NB4 (cell line): ENCODE measurements around the gene ASPHD2.

Source experiments
- DNase-seq: peaks from one replicate; pipeline ENCODE4 v3.0.0; 2010; ENCODE audit warnings: low read depth
- H3K4me3 ChIP-seq: one replicate; pipeline ENCODE4 v1.5.1; 2011; ENCODE audit warnings: mild to moderate bottlenecking, low read depth, low read length, moderate library complexity
- MAX ChIP-seq: IDR thresholded peaks from 2 replicates; pipeline ENCODE4 v1.6.1; 2011; ENCODE audit warnings: low read depth, low read length
- MYC ChIP-seq: IDR thresholded peaks from 2 replicates; pipeline ENCODE4 v1.6.1; 2011; ENCODE audit warnings: low read depth, low read length
- POLR2A ChIP-seq: IDR thresholded peaks from 2 replicates; pipeline ENCODE4 v1.6.1; 2011; ENCODE audit warnings: mild to moderate bottlenecking; ENCODE audit not compliant: insufficient read length; ENCODE audit errors: extremely low read depth
- TF ChIP-seq, protein P1 (sequence below): IDR thresholded peaks from one replicate; pipeline ENCODE4 v1.5.1; 2012; ENCODE audit warnings: low read depth, low read length

Gene ASPHD2

DNA sequence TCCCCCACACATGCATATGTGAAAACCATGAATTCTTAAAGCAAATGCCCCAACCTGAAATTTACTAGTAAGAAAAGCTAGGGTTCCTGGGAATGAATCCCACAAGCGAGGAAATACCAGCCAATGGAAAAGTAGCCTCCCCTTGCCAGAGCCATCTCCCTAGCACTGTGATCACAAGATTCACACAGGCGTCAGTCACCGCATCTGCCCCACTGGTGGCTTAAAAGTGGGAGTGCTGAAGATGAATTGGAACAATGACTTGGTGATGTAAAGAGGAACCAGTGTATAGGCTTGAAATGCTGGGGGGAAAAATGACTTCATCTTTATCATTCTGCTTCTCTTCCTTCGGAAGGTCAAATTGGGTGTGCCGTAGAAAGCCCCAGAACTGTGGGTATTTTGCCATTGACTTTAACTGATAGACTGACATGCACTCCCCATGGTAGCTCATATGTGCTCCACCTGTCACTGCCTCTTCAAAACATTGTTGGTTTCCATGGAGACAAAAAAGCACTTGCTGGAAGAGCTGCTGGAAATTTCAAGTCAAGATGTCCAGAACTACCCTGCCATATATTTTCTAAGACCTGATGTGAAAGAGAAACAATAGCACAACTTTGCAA, 19.2 kb upstream of the ASPHD2 start:
- no peak for DNase-seq
- TF ChIP-seq POLR2A (no peak), MAX (no peak), MYC (no peak)
- TF ChIP-seq, protein P1, sequence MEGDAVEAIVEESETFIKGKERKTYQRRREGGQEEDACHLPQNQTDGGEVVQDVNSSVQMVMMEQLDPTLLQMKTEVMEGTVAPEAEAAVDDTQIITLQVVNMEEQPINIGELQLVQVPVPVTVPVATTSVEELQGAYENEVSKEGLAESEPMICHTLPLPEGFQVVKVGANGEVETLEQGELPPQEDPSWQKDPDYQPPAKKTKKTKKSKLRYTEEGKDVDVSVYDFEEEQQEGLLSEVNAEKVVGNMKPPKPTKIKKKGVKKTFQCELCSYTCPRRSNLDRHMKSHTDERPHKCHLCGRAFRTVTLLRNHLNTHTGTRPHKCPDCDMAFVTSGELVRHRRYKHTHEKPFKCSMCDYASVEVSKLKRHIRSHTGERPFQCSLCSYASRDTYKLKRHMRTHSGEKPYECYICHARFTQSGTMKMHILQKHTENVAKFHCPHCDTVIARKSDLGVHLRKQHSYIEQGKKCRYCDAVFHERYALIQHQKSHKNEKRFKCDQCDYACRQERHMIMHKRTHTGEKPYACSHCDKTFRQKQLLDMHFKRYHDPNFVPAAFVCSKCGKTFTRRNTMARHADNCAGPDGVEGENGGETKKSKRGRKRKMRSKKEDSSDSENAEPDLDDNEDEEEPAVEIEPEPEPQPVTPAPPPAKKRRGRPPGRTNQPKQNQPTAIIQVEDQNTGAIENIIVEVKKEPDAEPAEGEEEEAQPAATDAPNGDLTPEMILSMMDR: no peak
- no peak overlapping the region for H3K4me3 ChIP-seq

GRCh38 chr22:26410386-26410785, 18.7 kb upstream of the ASPHD2 start:
- no peak for DNase-seq
- no peak overlapping the region for H3K4me3 ChIP-seq
- TF ChIP-seq, protein P1: no peak
- TF ChIP-seq MYC: no peak
- no peak for TF ChIP-seq POLR2A
- TF ChIP-seq MAX: no peak

DNA sequence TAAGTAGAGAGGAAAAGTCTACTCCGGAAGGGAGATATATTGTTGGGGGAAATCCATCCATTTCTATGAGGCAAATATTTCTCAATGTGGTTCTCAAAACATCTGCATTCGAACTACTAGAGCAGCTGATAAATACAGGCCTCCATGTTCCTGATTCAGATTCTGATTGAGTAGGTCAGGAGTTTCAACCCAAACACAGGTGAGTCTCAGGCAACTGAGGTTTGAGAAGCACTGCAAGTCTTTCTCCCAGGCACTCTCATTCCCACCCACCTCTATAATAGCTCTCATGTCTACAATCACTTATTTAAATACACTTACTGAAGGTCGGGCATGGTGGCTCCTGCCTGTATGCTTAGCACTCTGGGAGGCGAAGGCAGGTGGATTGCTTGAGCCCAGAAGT, 14.7 kb upstream of the ASPHD2 start:
- no peak for TF ChIP-seq MAX
- TF ChIP-seq MYC: no peak
- no peak for TF ChIP-seq POLR2A
- TF ChIP-seq, protein P1: no peak
- DNase-seq: no peak
- no peak overlapping the region for H3K4me3 ChIP-seq

DNA sequence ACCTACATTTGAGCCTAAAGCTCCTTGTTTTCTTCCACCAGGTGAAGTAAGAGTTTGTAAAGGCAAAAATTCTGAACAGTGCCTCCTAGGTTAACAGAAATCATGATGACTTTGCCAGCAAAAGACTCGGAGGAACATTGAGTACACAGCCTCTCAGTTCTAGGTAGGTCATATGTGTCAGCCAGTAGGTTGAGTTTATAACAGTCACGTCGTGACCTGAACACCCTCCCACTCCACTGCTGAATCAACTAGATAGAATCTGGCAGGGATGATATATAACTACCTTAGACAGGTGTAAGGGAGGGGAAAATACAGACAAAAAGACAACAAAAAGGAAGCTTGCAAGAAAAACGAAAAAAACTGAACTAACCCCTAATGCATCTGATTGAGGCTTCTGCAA, 12.8 kb upstream of the ASPHD2 start:
- H3K4me3 ChIP-seq: no peak overlapping the region
- no peak for DNase-seq
- TF ChIP-seq, protein P1: no peak
- TF ChIP-seq MYC (no peak), POLR2A (no peak), MAX (no peak)

- DNase-seq: no peak
- TF ChIP-seq MAX: no peak
- TF ChIP-seq, protein P1: no peak
- TF ChIP-seq POLR2A: no peak
- TF ChIP-seq MYC: no peak
- H3K4me3 ChIP-seq: no peak overlapping the region
Observed at GRCh38 chr22:26416670-26417276, 12.3 kb upstream of the ASPHD2 start.
